Hindlimb muscle (tissue), 1 donor: Measurements from ENCODE around the gene ATF2. TPM values are rescaled to one million over a fixed set of nuclear protein-coding genes. Genes with fewer than 3 reads are reported as not detected.

Experiments used
- DNase-seq: peaks from one replicate; pipeline ENCODE4 v3.0.0-alpha.2; 2013
- polyA plus RNA-seq: library from polyadenylated mRNA; unstranded; fragments of 120-200 nt; gene quantifications from one replicate; pipeline ENCODE4 v1.2.1, GENCODE V29; 2013; ENCODE audit not compliant: insufficient read length

ATF2 gene
- polyA plus RNA-seq, 1 donor: 33.7 TPM

GRCh38 chr2:175076272-175076671, 91.7 kb downstream of the ATF2 start:
- no peak for DNase-seq

- DNase-seq: no peak
These were observed 93.5 kb downstream of the ATF2 start for GRCh38 chr2:175074478-175074877.

- no peak for DNase-seq
These were observed 99.5 kb downstream of the ATF2 start for GRCh38 chr2:175068534-175068933.

- no peak for DNase-seq
These were observed 101.6 kb downstream of the ATF2 start for GRCh38 chr2:175066411-175066810.

GRCh38 chr2:175064797-175065196, 103.2 kb downstream of the ATF2 start:
- DNase-seq: no peak

- no peak for DNase-seq
These were observed 104.3 kb downstream of the ATF2 start for GRCh38 chr2:175063741-175064140.

GRCh38 chr2:175062787-175063585, 105.0 kb downstream of the ATF2 start:
- no peak for DNase-seq

- no peak for DNase-seq
These were observed 110.8 kb downstream of the ATF2 start for GRCh38 chr2:175057078-175057685.

GRCh38 chr2:175055993-175056392, 112.0 kb downstream of the ATF2 start:
- no peak for DNase-seq

- no peak for DNase-seq
These were observed 113.7 kb downstream of the ATF2 start for GRCh38 chr2:175054340-175054739.

GRCh38 chr2:175049661-175050060, 118.3 kb downstream of the ATF2 start:
- DNase-seq: no peak

- no peak for DNase-seq
These were observed 119.7 kb downstream of the ATF2 start for GRCh38 chr2:175048275-175048674.

- DNase-seq: no peak
These were observed 128.5 kb downstream of the ATF2 start for GRCh38 chr2:175039490-175039889.

- DNase-seq: no peak
These were observed 129.0 kb downstream of the ATF2 start for GRCh38 chr2:175039031-175039430.

- no peak for DNase-seq
These were observed 130.1 kb downstream of the ATF2 start for GRCh38 chr2:175037941-175038340.

GRCh38 chr2:175036582-175037018, 131.4 kb downstream of the ATF2 start:
- DNase-seq: no peak

- no peak for DNase-seq
These were observed 132.2 kb downstream of the ATF2 start for GRCh38 chr2:175035806-175036205.

GRCh38 chr2:175034716-175035115, 133.3 kb downstream of the ATF2 start:
- DNase-seq: no peak

- DNase-seq: peak; percentile 19
These were observed 137.4 kb downstream of the ATF2 start for GRCh38 chr2:175030380-175031271.

GRCh38 chr2:175027755-175028154, 140.2 kb downstream of the ATF2 start:
- no peak for DNase-seq

GRCh38 chr2:175026385-175026784, 141.6 kb downstream of the ATF2 start:
- DNase-seq: no peak

GRCh38 chr2:175025946-175026345, 142.1 kb downstream of the ATF2 start:
- DNase-seq: no peak

GRCh38 chr2:175025233-175025632, 142.8 kb downstream of the ATF2 start:
- DNase-seq: no peak
